SJCRH30 (cell line): ENCODE data around the gene HSPG2. TPM values are rescaled to one million over a fixed set of nuclear protein-coding genes. Genes with fewer than 3 reads are reported as not detected.

Experiments
- total RNA-seq: library from RNA; depleted of rRNA; stranded (reverse); fragments of >200 nt; shearing (Covaris generic); gene quantifications from 2 replicates; pipeline ENCODE4 v1.2.3, GENCODE V29; 2014; rRNA removed

Gene HSPG2
- total RNA-seq, 1 experiment from 2014 or later = 84.0 TPM

Other genes with a start within 250 kb of the HSPG2 start
- 51.4 and 60.9 TPM in 2 replicates for gene USP48, start 154.2 kb downstream of the HSPG2 start, total RNA-seq
- gene LDLRAD2, start 125.0 kb downstream of the HSPG2 start, total RNA-seq = 0.04 TPM in 1 of 2 replicates, not detected in the other
- gene CELA3B, start 39.7 kb upstream of the HSPG2 start, total RNA-seq = not detected in 2 replicates
- 0.32 TPM in 1 of 2 replicates, not detected in the other for gene CELA3A, start 64.3 kb upstream of the HSPG2 start, total RNA-seq
- 335 and 336 TPM in 2 replicates for gene CDC42, start 115.4 kb upstream of the HSPG2 start, total RNA-seq
- gene WNT4, start 205.8 kb upstream of the HSPG2 start, total RNA-seq = 1.1 and 1.2 TPM in 2 replicates